Heart left ventricle (tissue), 13 donors: ENCODE results near the gene XKR7.

Experiments
- POLR2A ChIP-seq, 2 donors: fragments of 450-650 bp; IDR thresholded peaks; one replicate each; pipeline ENCODE4 v1.6.1; 2017; ENCODE audit warnings: antibody characterized with exemption in 2 of 2, mild to moderate bottlenecking in 2 of 2, moderate library complexity in 2 of 2
- TF ChIP-seq, protein P1 (sequence below), 12 donors: fragments of 200-600 bp; sonication (generic) in 4 of 12; IDR thresholded peaks; one replicate each; pipeline versions ENCODE4 v1.5.0 to v1.8.0; 2018 to 2022; ENCODE audit warnings: antibody characterized with exemption in 12 of 12, mild to moderate bottlenecking in 5 of 12
- donor health status: ischemic (EF 13 %, LVEDD 7.1; RV severe dilation, severe dysfunction).
- donor health status: DM: no; HTN: yes; CAD: no.
- donor health status: DM: no; HTN: no; CAD: no.
- donor health status: ischemic (EF 25% LVEDD 6.9; RV normal size, moderate dysfunction).
- donor health status: ischemic (EF 25% LVEDD 5.7; RV mildly dilated, moderate dysfunction).
- donor health status: ischemic (EF 35%, LVEDD 5.7; RV mildly dilated, moderate dysfunction).
- donor health status: nonischemic (EF 11% LVEDD 7.7; RV severe dilation, severe dysfunction).
- donor health status: DM: yes; HTN: yes; CAD: no.
- donor health status: PGD.
- donor health status: ischemic (EF 29% LVEDD 5.4; RV normal size, mild dysfunction).
- donor health status: nonischemic (EF 23%, LVEDD 6.1; RV moderate dilation, normal function).

- TF ChIP-seq, protein P1, sequence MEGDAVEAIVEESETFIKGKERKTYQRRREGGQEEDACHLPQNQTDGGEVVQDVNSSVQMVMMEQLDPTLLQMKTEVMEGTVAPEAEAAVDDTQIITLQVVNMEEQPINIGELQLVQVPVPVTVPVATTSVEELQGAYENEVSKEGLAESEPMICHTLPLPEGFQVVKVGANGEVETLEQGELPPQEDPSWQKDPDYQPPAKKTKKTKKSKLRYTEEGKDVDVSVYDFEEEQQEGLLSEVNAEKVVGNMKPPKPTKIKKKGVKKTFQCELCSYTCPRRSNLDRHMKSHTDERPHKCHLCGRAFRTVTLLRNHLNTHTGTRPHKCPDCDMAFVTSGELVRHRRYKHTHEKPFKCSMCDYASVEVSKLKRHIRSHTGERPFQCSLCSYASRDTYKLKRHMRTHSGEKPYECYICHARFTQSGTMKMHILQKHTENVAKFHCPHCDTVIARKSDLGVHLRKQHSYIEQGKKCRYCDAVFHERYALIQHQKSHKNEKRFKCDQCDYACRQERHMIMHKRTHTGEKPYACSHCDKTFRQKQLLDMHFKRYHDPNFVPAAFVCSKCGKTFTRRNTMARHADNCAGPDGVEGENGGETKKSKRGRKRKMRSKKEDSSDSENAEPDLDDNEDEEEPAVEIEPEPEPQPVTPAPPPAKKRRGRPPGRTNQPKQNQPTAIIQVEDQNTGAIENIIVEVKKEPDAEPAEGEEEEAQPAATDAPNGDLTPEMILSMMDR (IDR thresholded peaks at IDR 0.05) = no peak
- TF ChIP-seq POLR2A (IDR thresholded peaks at IDR 0.05) = no peak
Observed at GRCh38 chr20:31974951-31975487, 7.1 kb downstream of the XKR7 start.
